WTC11 (cell line): Measurements from ENCODE around the gene CORO7. TPM values are rescaled to one million over a fixed set of nuclear protein-coding genes. Genes with fewer than 3 reads are reported as not detected.

Experiments
- ATAC-seq: fragments of 200-7000 bp; cut with Tn5 transposase; 2 replicates; pipeline ENCODE4 v1.10.0; 2021; ENCODE audit warnings: mild to moderate bottlenecking, moderate library complexity
- CTCF ChIA-PET: fragments of 300-600 bp; sonication (Branson Sonifier 250); formaldehyde crosslinking; loops from one replicate; lab custom pipeline; 2021; ENCODE audit warnings: antibody characterized with exemption; lab: Charles Lee
- POLR2A ChIA-PET: fragments of 350-600 bp; sonication (Branson Sonifier 250); formaldehyde crosslinking; loops from one replicate; lab custom pipeline; 2021; ENCODE audit warnings: antibody characterized with exemption; lab: Charles Lee
- DNase-seq: peaks from one replicate; pipeline ENCODE4 v3.0.0; 2021; ENCODE audit warnings: low spot score
- H3K27ac Mint-ChIP-seq: 2 replicates; pipeline ENCODE4 v1.8.0; 2021; ENCODE audit warnings: mixed read lengths
- H3K27me3 Mint-ChIP-seq: 2 replicates; pipeline ENCODE4 v1.8.0; 2021; ENCODE audit warnings: low read depth, mild to moderate bottlenecking, moderate library complexity, mixed read lengths
- H3K36me3 Mint-ChIP-seq: 2 replicates; pipeline ENCODE4 v1.8.0; 2021; ENCODE audit warnings: mixed read lengths
- H3K4me1 Mint-ChIP-seq: 2 replicates; pipeline ENCODE4 v1.8.0; 2022; ENCODE audit warnings: mixed read lengths
- H3K4me3 Mint-ChIP-seq: 2 replicates; pipeline ENCODE4 v1.8.0; 2021; ENCODE audit warnings: mild to moderate bottlenecking, moderate library complexity, mixed read lengths
- H3K9me3 Mint-ChIP-seq: 2 replicates; pipeline ENCODE4 v1.8.0; 2021; ENCODE audit warnings: mixed read lengths
- CREM ChIP-seq: sonication (generic); formaldehyde crosslinking; IDR thresholded peaks from 2 replicates; pipeline ENCODE4 v1.8.1; 2022; ENCODE audit warnings: mild to moderate bottlenecking, missing genetic modification reagents, moderate library complexity
- FOXJ3 ChIP-seq: sonication (generic); formaldehyde crosslinking; IDR thresholded peaks from 2 replicates; pipeline ENCODE4 v1.9.0; 2021; ENCODE audit warnings: missing genetic modification reagents, mild to moderate bottlenecking, borderline replicate concordance
- FOXK1 ChIP-seq: sonication (generic); formaldehyde crosslinking; IDR thresholded peaks from 2 replicates; pipeline ENCODE4 v1.8.0; 2022; ENCODE audit warnings: mild to moderate bottlenecking, moderate library complexity, missing genetic modification reagents
- JUN ChIP-seq: sonication (generic); formaldehyde crosslinking; IDR thresholded peaks from 2 replicates; pipeline ENCODE4 v1.8.0; 2023; ENCODE audit warnings: mild to moderate bottlenecking, missing genetic modification reagents
- NR1H2 ChIP-seq: sonication (generic); formaldehyde crosslinking; IDR thresholded peaks from 2 replicates; pipeline ENCODE4 v1.9.0; 2021; ENCODE audit warnings: mild to moderate bottlenecking, moderate library complexity, missing genetic modification reagents
- RORB ChIP-seq: fragments of 250-450 bp; sonication (Bioruptor Pico); IDR thresholded peaks from 2 replicates; pipeline ENCODE4 v1.9.0; 2021; ENCODE audit warnings: mild to moderate bottlenecking
- SMAD4 ChIP-seq: sonication (generic); formaldehyde crosslinking; IDR thresholded peaks from 2 replicates; pipeline ENCODE4 v1.8.0; 2022; ENCODE audit warnings: mild to moderate bottlenecking, missing genetic modification reagents
- SP1 ChIP-seq: sonication (generic); formaldehyde crosslinking; conservative IDR thresholded peaks from 2 replicates; pipeline ENCODE4 v1.8.1; 2022; ENCODE audit warnings: missing genetic modification reagents
- STAT6 ChIP-seq: sonication (generic); formaldehyde crosslinking; conservative IDR thresholded peaks from 2 replicates; pipeline ENCODE4 v1.8.1; 2023; ENCODE audit warnings: mild to moderate bottlenecking, low read depth, missing genetic modification reagents, moderate library complexity
- TEAD4 ChIP-seq: sonication (generic); formaldehyde crosslinking; IDR thresholded peaks from 2 replicates; pipeline ENCODE4 v1.8.0; 2022; ENCODE audit warnings: mild to moderate bottlenecking, missing genetic modification reagents
- ZBTB43 ChIP-seq: sonication (generic); formaldehyde crosslinking; IDR thresholded peaks from 2 replicates; pipeline ENCODE4 v1.8.1; 2023; ENCODE audit warnings: mild to moderate bottlenecking, missing genetic modification reagents
- ZNF138 ChIP-seq: sonication (generic); formaldehyde crosslinking; conservative IDR thresholded peaks from 2 replicates; pipeline ENCODE4 v1.8.1; 2022; ENCODE audit warnings: mild to moderate bottlenecking, moderate library complexity, missing genetic modification reagents
- ZNF317 ChIP-seq: sonication (generic); formaldehyde crosslinking; IDR thresholded peaks from 2 replicates; pipeline ENCODE4 v1.8.1; 2023; ENCODE audit warnings: low read depth, mild to moderate bottlenecking, moderate library complexity, missing genetic modification reagents, borderline replicate concordance
- total RNA-seq: library from RNA; stranded (reverse); gene quantifications from 3 replicates; pipeline ENCODE4 v1.2.3, GENCODE V29; 2021
- TF ChIP-seq, protein P1 (sequence below): fragments of 200-600 bp; IDR thresholded peaks from 2 replicates; pipeline ENCODE4 v1.8.0; 2022; ENCODE audit warnings: antibody characterized with exemption
- TF ChIP-seq, protein P2 (sequence below): fragments of 250-450 bp; sonication (Bioruptor Pico); IDR thresholded peaks from 2 replicates; pipeline ENCODE4 v1.9.0; 2021; ENCODE audit warnings: mild to moderate bottlenecking
- TF ChIP-seq, protein P3 (sequence below): sonication (generic); formaldehyde crosslinking; IDR thresholded peaks from 2 replicates; pipeline ENCODE4 v1.8.0; 2022; ENCODE audit warnings: mild to moderate bottlenecking, missing genetic modification reagents
- TF ChIP-seq, protein P4 (sequence below): fragments of 250-450 bp; sonication (Bioruptor Pico); IDR thresholded peaks from 2 replicates; pipeline ENCODE4 v1.9.0; 2021; ENCODE audit warnings: mild to moderate bottlenecking

Gene CORO7
- total RNA-seq, 1 experiment from 2014 or later, result 45.5 TPM

DNA sequence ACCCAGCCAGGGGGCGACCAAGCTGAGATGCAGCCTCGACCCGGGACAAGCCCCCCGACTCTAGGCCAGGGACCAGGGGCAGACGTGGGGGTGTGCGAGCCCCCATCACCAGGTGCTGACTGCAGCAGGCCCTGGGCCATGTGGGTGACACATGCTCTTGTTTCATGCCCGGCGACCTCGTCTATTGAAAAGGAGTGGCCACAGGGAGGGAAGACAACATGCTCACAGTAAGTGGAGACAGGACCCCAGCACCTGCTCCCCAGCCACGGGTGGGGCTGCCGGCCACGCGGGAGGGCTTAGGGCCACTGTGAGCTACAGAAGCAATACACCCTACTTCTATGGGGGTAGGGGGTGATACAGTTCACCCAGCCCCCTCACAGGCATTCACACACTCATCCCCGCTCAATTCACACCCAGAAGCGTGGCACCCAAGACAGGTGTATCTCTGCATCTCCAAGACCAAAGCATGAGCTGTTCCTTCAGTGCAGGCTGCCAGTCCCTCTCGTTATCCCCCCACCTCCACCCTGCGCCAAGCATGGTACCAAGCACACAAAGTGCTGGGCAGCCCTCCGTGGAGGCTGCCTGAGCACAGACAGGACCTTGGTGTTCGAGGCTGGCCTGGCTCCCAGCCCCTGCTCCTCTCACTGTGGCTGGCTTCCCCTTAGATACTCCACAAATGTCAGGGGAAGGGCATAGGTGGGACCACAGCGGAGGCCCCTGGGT is 31.2 kb downstream of the CORO7 start (continued):
- TF ChIP-seq, protein P1, sequence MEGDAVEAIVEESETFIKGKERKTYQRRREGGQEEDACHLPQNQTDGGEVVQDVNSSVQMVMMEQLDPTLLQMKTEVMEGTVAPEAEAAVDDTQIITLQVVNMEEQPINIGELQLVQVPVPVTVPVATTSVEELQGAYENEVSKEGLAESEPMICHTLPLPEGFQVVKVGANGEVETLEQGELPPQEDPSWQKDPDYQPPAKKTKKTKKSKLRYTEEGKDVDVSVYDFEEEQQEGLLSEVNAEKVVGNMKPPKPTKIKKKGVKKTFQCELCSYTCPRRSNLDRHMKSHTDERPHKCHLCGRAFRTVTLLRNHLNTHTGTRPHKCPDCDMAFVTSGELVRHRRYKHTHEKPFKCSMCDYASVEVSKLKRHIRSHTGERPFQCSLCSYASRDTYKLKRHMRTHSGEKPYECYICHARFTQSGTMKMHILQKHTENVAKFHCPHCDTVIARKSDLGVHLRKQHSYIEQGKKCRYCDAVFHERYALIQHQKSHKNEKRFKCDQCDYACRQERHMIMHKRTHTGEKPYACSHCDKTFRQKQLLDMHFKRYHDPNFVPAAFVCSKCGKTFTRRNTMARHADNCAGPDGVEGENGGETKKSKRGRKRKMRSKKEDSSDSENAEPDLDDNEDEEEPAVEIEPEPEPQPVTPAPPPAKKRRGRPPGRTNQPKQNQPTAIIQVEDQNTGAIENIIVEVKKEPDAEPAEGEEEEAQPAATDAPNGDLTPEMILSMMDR, result no peak
- TF ChIP-seq, protein P2, sequence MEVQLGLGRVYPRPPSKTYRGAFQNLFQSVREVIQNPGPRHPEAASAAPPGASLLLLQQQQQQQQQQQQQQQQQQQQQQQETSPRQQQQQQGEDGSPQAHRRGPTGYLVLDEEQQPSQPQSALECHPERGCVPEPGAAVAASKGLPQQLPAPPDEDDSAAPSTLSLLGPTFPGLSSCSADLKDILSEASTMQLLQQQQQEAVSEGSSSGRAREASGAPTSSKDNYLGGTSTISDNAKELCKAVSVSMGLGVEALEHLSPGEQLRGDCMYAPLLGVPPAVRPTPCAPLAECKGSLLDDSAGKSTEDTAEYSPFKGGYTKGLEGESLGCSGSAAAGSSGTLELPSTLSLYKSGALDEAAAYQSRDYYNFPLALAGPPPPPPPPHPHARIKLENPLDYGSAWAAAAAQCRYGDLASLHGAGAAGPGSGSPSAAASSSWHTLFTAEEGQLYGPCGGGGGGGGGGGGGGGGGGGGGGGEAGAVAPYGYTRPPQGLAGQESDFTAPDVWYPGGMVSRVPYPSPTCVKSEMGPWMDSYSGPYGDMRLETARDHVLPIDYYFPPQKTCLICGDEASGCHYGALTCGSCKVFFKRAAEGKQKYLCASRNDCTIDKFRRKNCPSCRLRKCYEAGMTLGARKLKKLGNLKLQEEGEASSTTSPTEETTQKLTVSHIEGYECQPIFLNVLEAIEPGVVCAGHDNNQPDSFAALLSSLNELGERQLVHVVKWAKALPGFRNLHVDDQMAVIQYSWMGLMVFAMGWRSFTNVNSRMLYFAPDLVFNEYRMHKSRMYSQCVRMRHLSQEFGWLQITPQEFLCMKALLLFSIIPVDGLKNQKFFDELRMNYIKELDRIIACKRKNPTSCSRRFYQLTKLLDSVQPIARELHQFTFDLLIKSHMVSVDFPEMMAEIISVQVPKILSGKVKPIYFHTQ, result no peak
- no peak for TF ChIP-seq ZNF317 (CRISPR knock-in tag)
- TF ChIP-seq NR1H2 (CRISPR knock-in tag), result no peak
- TF ChIP-seq ZBTB43 (CRISPR knock-in tag), result no peak
- no peak for TF ChIP-seq STAT6
- TF ChIP-seq SMAD4 (CRISPR knock-in tag), result no peak
- TF ChIP-seq, protein P3, sequence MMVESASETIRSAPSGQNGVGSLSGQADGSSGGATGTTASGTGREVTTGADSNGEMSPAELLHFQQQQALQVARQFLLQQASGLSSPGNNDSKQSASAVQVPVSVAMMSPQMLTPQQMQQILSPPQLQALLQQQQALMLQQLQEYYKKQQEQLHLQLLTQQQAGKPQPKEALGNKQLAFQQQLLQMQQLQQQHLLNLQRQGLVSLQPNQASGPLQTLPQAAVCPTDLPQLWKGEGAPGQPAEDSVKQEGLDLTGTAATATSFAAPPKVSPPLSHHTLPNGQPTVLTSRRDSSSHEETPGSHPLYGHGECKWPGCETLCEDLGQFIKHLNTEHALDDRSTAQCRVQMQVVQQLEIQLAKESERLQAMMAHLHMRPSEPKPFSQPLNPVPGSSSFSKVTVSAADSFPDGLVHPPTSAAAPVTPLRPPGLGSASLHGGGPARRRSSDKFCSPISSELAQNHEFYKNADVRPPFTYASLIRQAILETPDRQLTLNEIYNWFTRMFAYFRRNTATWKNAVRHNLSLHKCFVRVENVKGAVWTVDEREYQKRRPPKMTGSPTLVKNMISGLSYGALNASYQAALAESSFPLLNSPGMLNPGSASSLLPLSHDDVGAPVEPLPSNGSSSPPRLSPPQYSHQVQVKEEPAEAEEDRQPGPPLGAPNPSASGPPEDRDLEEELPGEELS (CRISPR knock-in tag), result no peak
- TF ChIP-seq ZNF138 (CRISPR knock-in tag), result no peak
- TF ChIP-seq RORB (CRISPR knock-in tag), result no peak
- TF ChIP-seq, all 79 proteins: peak for 0

DNA sequence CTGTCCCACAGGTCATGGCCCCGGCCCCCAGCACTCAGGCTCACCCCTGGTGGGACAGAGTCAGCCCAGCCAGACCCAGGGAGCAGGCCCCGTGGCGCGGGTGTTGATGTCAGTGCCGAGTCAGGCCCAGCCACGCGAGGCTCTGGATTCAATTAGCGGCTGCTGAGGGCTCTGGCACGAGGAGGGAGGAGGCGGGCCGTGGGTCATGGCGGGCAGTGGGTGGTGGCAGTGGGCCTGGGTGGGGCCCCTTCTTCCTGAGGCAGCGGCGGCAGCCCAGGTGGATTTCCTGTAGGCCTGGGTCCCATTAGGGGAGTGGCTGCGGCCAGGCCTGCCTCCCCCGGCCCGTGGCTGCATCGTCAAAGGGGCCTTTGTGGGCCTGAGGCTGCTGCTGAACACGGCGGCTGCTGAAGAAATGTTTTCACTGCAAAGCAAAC is 31.9 kb downstream of the CORO7 start:
- ATAC-seq, result no peak
- H3K9me3 Mint-ChIP-seq, result no peaks in the 10 kb centered on the region
- H3K36me3 Mint-ChIP-seq, result no peaks in the 10 kb centered on the region
- ChIA-PET CTCF (interaction anchor here (0.8 to 1.4 kb wide), 2 partner anchors 18 to 25 kb away, joined by 3 read pairs; no protein-coding TSS in a partner anchor), POLR2A (no interaction called here)
- H3K4me1 Mint-ChIP-seq, result peaks cover 14% of the 10 kb centered on the region
- no peaks in the 10 kb centered on the region for H3K27me3 Mint-ChIP-seq
- H3K4me3 Mint-ChIP-seq, result no peak overlapping the region
- DNase-seq, result no peak
- TF ChIP-seq FOXK1 (CRISPR knock-in tag) (no peak), CREM (CRISPR knock-in tag) (no peak), SP1 (CRISPR knock-in tag) (no peak), JUN (CRISPR knock-in tag) (no peak), TEAD4 (CRISPR knock-in tag) (no peak), FOXJ3 (CRISPR knock-in tag) (no peak)
- TF ChIP-seq, protein P4, sequence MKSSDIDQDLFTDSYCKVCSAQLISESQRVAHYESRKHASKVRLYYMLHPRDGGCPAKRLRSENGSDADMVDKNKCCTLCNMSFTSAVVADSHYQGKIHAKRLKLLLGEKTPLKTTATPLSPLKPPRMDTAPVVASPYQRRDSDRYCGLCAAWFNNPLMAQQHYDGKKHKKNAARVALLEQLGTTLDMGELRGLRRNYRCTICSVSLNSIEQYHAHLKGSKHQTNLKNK (CRISPR knock-in tag), result no peak
- H3K27ac Mint-ChIP-seq, result no peak overlapping the region
